ENCODE results near the gene SYNGR3. TPM values are rescaled to one million over a fixed set of nuclear protein-coding genes. Genes with fewer than 3 reads are reported as not detected.

The SYNGR3 gene
- total and polyA plus RNA-seq, 5 donors, result 0.57 to 1.4 (median 0.75) TPM

GRCh38 chr16:1971796-1972489 lies 17.8 kb upstream of the SYNGR3 start, which contains the start of gene TBL3:
TSS of gene TBL3 (plus strand) at chr16:1972053. CDS start at chr16:1972165, 112 bp downstream.
- intact Hi-C loops (cut with DNase I), result no loop called here
- Histone ChIP-seq H3K27ac (ENCODE audit: low read length) (peak within 1 kb of the TSS; percentile 86), H3K4me1 (ENCODE audit: control insufficient read depth, insufficient read depth, low read length) (peaks cover 9% of the 10 kb centered on the region), H3K27me3 (ENCODE audit: control insufficient read depth, insufficient read depth) (no peaks in the 10 kb centered on the region), H3K4me3 (ENCODE audit: low read length) (peak within 1 kb of the TSS; percentile 78), H3K9me3 (ENCODE audit: control insufficient read depth, low read length) (no peaks in the 10 kb centered on the region)
- ATAC-seq, result peak; percentile 94
- WGBS, result under 1% methylated on average over 78 of the region's 78 CpGs
- DNase-seq, result peak; percentile 94 to 98 (median 97)

GRCh38 chr16:1972490-1972877 lies 17.3 kb upstream of the SYNGR3 start:
- WGBS, result 3% methylated on average over 22 of the region's 22 CpGs
- DNase-seq (peak in 2 of 3 donors; percentile 19 to 59), ATAC-seq (no peak)
- Histone ChIP-seq H3K27me3 (ENCODE audit: control insufficient read depth, insufficient read depth) (no peaks in the 10 kb centered on the region), H3K27ac (ENCODE audit: low read length) (no peak overlapping the region), H3K9me3 (ENCODE audit: control insufficient read depth, low read length) (no peaks in the 10 kb centered on the region), H3K4me3 (ENCODE audit: low read length) (peak overlapping the region; percentile 78), H3K4me1 (ENCODE audit: control insufficient read depth, insufficient read depth, low read length) (peaks cover 9% of the 10 kb centered on the region)
- intact Hi-C loops (cut with DNase I), result no loop called here

- Histone ChIP-seq H3K4me1 (ENCODE audit: control insufficient read depth, insufficient read depth, low read length) (peaks cover 9% of the 10 kb centered on the region), H3K27ac (ENCODE audit: low read length) (no peak overlapping the region), H3K27me3 (ENCODE audit: control insufficient read depth, insufficient read depth) (no peaks in the 10 kb centered on the region), H3K4me3 (ENCODE audit: low read length) (no peak overlapping the region), H3K9me3 (ENCODE audit: control insufficient read depth, low read length) (no peaks in the 10 kb centered on the region)
- DNase-seq, result peak in 1 of 3 donors; percentile 12
- intact Hi-C loops (cut with DNase I), result no loop called here
- ATAC-seq, result no peak
- WGBS, result 90% methylated on average over 16 of the region's 16 CpGs
Measured at GRCh38 chr16:1973461-1974156, 16.2 kb upstream of the SYNGR3 start.

- H3K27me3 ChIP-seq (ENCODE audit: control insufficient read depth, insufficient read depth), result no peaks in the 10 kb centered on the region
- no peak overlapping the region for H3K27ac ChIP-seq (ENCODE audit: low read length)
- WGBS, result 93% methylated on average over 42 of the region's 42 CpGs
- intact Hi-C loops (cut with DNase I), result no loop called here
- ATAC-seq (no peak), DNase-seq (peak in 2 of 3 donors; percentile 8 to 62)
- H3K4me3 ChIP-seq (ENCODE audit: low read length), result no peak overlapping the region
- peaks cover 9% of the 10 kb centered on the region for H3K4me1 ChIP-seq (ENCODE audit: control insufficient read depth, insufficient read depth, low read length)
- no peaks in the 10 kb centered on the region for H3K9me3 ChIP-seq (ENCODE audit: control insufficient read depth, low read length)
Measured at GRCh38 chr16:1974157-1975070, 15.4 kb upstream of the SYNGR3 start.

- ATAC-seq (no peak), DNase-seq (no peak)
- intact Hi-C loops (cut with DNase I), result no loop called here
- H3K27me3 ChIP-seq (ENCODE audit: control insufficient read depth, insufficient read depth), result no peaks in the 10 kb centered on the region
- H3K4me3 ChIP-seq (ENCODE audit: low read length), result no peak overlapping the region
- H3K27ac ChIP-seq (ENCODE audit: low read length), result no peak overlapping the region
- no peaks in the 10 kb centered on the region for H3K9me3 ChIP-seq (ENCODE audit: control insufficient read depth, low read length)
- peaks cover 9% of the 10 kb centered on the region for H3K4me1 ChIP-seq (ENCODE audit: control insufficient read depth, insufficient read depth, low read length)
- WGBS, result 93% methylated on average over 33 of the region's 33 CpGs
Measured at GRCh38 chr16:1975432-1976215, 14.1 kb upstream of the SYNGR3 start.

- H3K4me3 ChIP-seq (ENCODE audit: low read length), result no peak overlapping the region
- H3K27me3 ChIP-seq (ENCODE audit: control insufficient read depth, insufficient read depth), result no peaks in the 10 kb centered on the region
- H3K27ac ChIP-seq (ENCODE audit: low read length), result no peak overlapping the region
- intact Hi-C loops (cut with DNase I), result no loop called here
- H3K4me1 ChIP-seq (ENCODE audit: control insufficient read depth, insufficient read depth, low read length), result peaks cover 5% of the 10 kb centered on the region
- H3K9me3 ChIP-seq (ENCODE audit: control insufficient read depth, low read length), result no peaks in the 10 kb centered on the region
- no peak for DNase-seq
- no peak for ATAC-seq
- 96% methylated on average over 8 of the region's 8 CpGs for WGBS
Measured at GRCh38 chr16:1976216-1976520, 13.6 kb upstream of the SYNGR3 start.

GRCh38 chr16:1976951-1977874 lies 12.6 kb upstream of the SYNGR3 start:
- H3K27me3 ChIP-seq (ENCODE audit: control insufficient read depth, insufficient read depth), result no peaks in the 10 kb centered on the region
- H3K4me3 ChIP-seq (ENCODE audit: low read length), result no peak overlapping the region
- DNase-seq (peak in 1 of 3 donors; percentile 60), ATAC-seq (no peak)
- H3K9me3 ChIP-seq (ENCODE audit: control insufficient read depth, low read length), result no peaks in the 10 kb centered on the region
- H3K27ac ChIP-seq (ENCODE audit: low read length), result no peak overlapping the region
- peaks cover 5% of the 10 kb centered on the region for H3K4me1 ChIP-seq (ENCODE audit: control insufficient read depth, insufficient read depth, low read length)
- intact Hi-C loops (cut with DNase I), result no loop called here
- 92% methylated on average over 33 of the region's 33 CpGs for WGBS

- no peak for DNase-seq
- no peak for ATAC-seq
- intact Hi-C loops (cut with DNase I), result no loop called here
- Histone ChIP-seq H3K27ac (ENCODE audit: low read length) (no peak overlapping the region), H3K27me3 (ENCODE audit: control insufficient read depth, insufficient read depth) (no peaks in the 10 kb centered on the region), H3K4me1 (ENCODE audit: control insufficient read depth, insufficient read depth, low read length) (peaks cover under 1% of the 10 kb centered on the region), H3K4me3 (ENCODE audit: low read length) (no peak overlapping the region), H3K9me3 (ENCODE audit: control insufficient read depth, low read length) (no peaks in the 10 kb centered on the region)
- 93% methylated on average over 18 of the region's 18 CpGs for WGBS
Measured at GRCh38 chr16:1977875-1978268, 11.9 kb upstream of the SYNGR3 start.

- ATAC-seq, result no peak
- no peak for DNase-seq
- 72% methylated on average over 37 of the region's 37 CpGs for WGBS
- no peaks in the 10 kb centered on the region for H3K27me3 ChIP-seq (ENCODE audit: control insufficient read depth, insufficient read depth)
- no peak overlapping the region for H3K27ac ChIP-seq (ENCODE audit: low read length)
- H3K4me3 ChIP-seq (ENCODE audit: low read length), result no peak overlapping the region
- no peaks in the 10 kb centered on the region for H3K9me3 ChIP-seq (ENCODE audit: control insufficient read depth, low read length)
- no peaks in the 10 kb centered on the region for H3K4me1 ChIP-seq (ENCODE audit: control insufficient read depth, insufficient read depth, low read length)
- intact Hi-C loops (cut with DNase I), result no loop called here
Measured at GRCh38 chr16:1978476-1979120, 11.2 kb upstream of the SYNGR3 start.
